Measurements from ENCODE around the gene RABGGTA.
"Not testable (repeated sequence)": the region's sequence is repeated elsewhere in the genome, so short reads cannot be mapped to it uniquely, and the experiment has no call there.

RABGGTA gene

GRCh38 chr14:24249230-24250021, 22.0 kb downstream of the RABGGTA start:
- H3K27me3 Mint-ChIP-seq: no peaks in the 10 kb centered on the region

GRCh38 chr14:24247422-24247821, 24.0 kb downstream of the RABGGTA start:
- H3K27me3 Mint-ChIP-seq: no peaks in the 10 kb centered on the region
- DNase-seq (no peak), ATAC-seq (no peak)
- peak overlapping the region; percentile 44 to 69 for H3K4me3 Mint-ChIP-seq
- H3K4me1 Mint-ChIP-seq: peaks cover 66% of the 10 kb centered on the region
- peak overlapping the region in 1 of 2 donors; percentile 53 for H3K27ac Mint-ChIP-seq
- H3K9me3 Mint-ChIP-seq: no peaks in the 10 kb centered on the region

More at GRCh38 chr14:24249230-24250021, 22.0 kb downstream of the RABGGTA start:
- ATAC-seq (no peak), DNase-seq (no peak)
- H3K4me1 Mint-ChIP-seq: peaks cover 52% of the 10 kb centered on the region
- peak overlapping the region; percentile 1 to 79 for H3K27ac Mint-ChIP-seq
- H3K9me3 Mint-ChIP-seq: no peaks in the 10 kb centered on the region
- H3K4me3 Mint-ChIP-seq: peak overlapping the region in 1 of 2 donors; percentile 54

GRCh38 chr14:24246765-24247212, 24.6 kb downstream of the RABGGTA start:
- peak; percentile 23 for ATAC-seq
- Mint-ChIP-seq H3K27ac (peak overlapping the region; percentile 52 to 92), H3K4me1 (peaks cover 71% of the 10 kb centered on the region), H3K27me3 (no peaks in the 10 kb centered on the region), H3K9me3 (no peaks in the 10 kb centered on the region), H3K4me3 (peak overlapping the region; percentile 58 to 85)
- peak; percentile 23 to 32 for DNase-seq

GRCh38 chr14:24245350-24245749, 26.0 kb downstream of the RABGGTA start:
- ATAC-seq, DNase-seq, H3K9me3 Mint-ChIP-seq, H3K27ac Mint-ChIP-seq, H3K4me3 Mint-ChIP-seq, H3K27me3 Mint-ChIP-seq: not testable (repeated sequence)
- peaks cover 70% of the 10 kb centered on the region for H3K4me1 Mint-ChIP-seq

- Mint-ChIP-seq H3K4me3 (peak overlapping the region; percentile 93), H3K9me3 (no peaks in the 10 kb centered on the region), H3K27me3 (no peaks in the 10 kb centered on the region), H3K27ac (peak overlapping the region; percentile 99), H3K4me1 (peaks cover 75% of the 10 kb centered on the region)
- no peak for DNase-seq
- no peak for ATAC-seq
These were observed 28.0 kb downstream of the RABGGTA start for GRCh38 chr14:24243336-24243836.

GRCh38 chr14:24241829-24242443, 29.5 kb downstream of the RABGGTA start:
- Mint-ChIP-seq H3K9me3 (no peaks in the 10 kb centered on the region), H3K4me3 (peak overlapping the region; percentile 93), H3K27ac (peak overlapping the region; percentile 99), H3K27me3 (no peaks in the 10 kb centered on the region), H3K4me1 (peaks cover 75% of the 10 kb centered on the region)
- peak; percentile 88 for ATAC-seq
- peak in 1 of 2 donors; percentile 93 for DNase-seq

- no peaks in the 10 kb centered on the region for H3K27me3 Mint-ChIP-seq
- DNase-seq: no peak
- peaks cover 84% of the 10 kb centered on the region for H3K4me1 Mint-ChIP-seq
- no peaks in the 10 kb centered on the region for H3K9me3 Mint-ChIP-seq
- peak overlapping the region in 1 of 2 donors; percentile 4 for H3K27ac Mint-ChIP-seq
- no peak for ATAC-seq
- peak overlapping the region; percentile 16 to 93 for H3K4me3 Mint-ChIP-seq
These were observed 31.1 kb downstream of the RABGGTA start for GRCh38 chr14:24240110-24240918.

- Mint-ChIP-seq H3K4me3 (no peak overlapping the region), H3K27me3 (no peaks in the 10 kb centered on the region), H3K4me1 (peaks cover 88% of the 10 kb centered on the region), H3K27ac (peak overlapping the region; percentile 37 to 64), H3K9me3 (no peaks in the 10 kb centered on the region)
- ATAC-seq (no peak), DNase-seq (no peak)
These were observed 32.8 kb downstream of the RABGGTA start for GRCh38 chr14:24238527-24239037.

- DNase-seq (no peak), ATAC-seq (no peak)
- no peak overlapping the region for H3K27ac Mint-ChIP-seq
- H3K27me3 Mint-ChIP-seq: no peaks in the 10 kb centered on the region
- no peaks in the 10 kb centered on the region for H3K9me3 Mint-ChIP-seq
- H3K4me3 Mint-ChIP-seq: no peak overlapping the region
- H3K4me1 Mint-ChIP-seq: peaks cover 86% of the 10 kb centered on the region
These were observed 33.3 kb downstream of the RABGGTA start for GRCh38 chr14:24238123-24238522.

GRCh38 chr14:24237463-24237955, 33.9 kb downstream of the RABGGTA start:
- no peak overlapping the region for H3K4me3 Mint-ChIP-seq

GRCh38 chr14:24236689-24237462, 34.5 kb downstream of the RABGGTA start:
- H3K27me3 Mint-ChIP-seq: no peaks in the 10 kb centered on the region
- H3K4me1 Mint-ChIP-seq: peaks cover 79% of the 10 kb centered on the region
- no peak for ATAC-seq
- no peak overlapping the region for H3K4me3 Mint-ChIP-seq
- H3K27ac Mint-ChIP-seq: peak overlapping the region in 1 of 2 donors; percentile 22
- no peak for DNase-seq
- H3K9me3 Mint-ChIP-seq: no peaks in the 10 kb centered on the region

More at GRCh38 chr14:24237463-24237955, 33.9 kb downstream of the RABGGTA start:
- ATAC-seq (no peak), DNase-seq (no peak)
- Mint-ChIP-seq H3K27ac (peak overlapping the region in 1 of 2 donors; percentile 23), H3K9me3 (no peaks in the 10 kb centered on the region), H3K27me3 (no peaks in the 10 kb centered on the region), H3K4me1 (peaks cover 83% of the 10 kb centered on the region)

GRCh38 chr14:24235804-24236688, 35.4 kb downstream of the RABGGTA start:
- Mint-ChIP-seq H3K27me3 (no peaks in the 10 kb centered on the region), H3K4me3 (no peak overlapping the region), H3K27ac (peak overlapping the region in 1 of 2 donors; percentile 77), H3K9me3 (no peaks in the 10 kb centered on the region), H3K4me1 (peaks cover 77% of the 10 kb centered on the region)
- DNase-seq (no peak), ATAC-seq (no peak)

GRCh38 chr14:24234095-24235005, 37.0 kb downstream of the RABGGTA start:
- no peak for DNase-seq
- Mint-ChIP-seq H3K4me3 (peak overlapping the region; percentile 19 to 88), H3K9me3 (no peaks in the 10 kb centered on the region), H3K27me3 (no peaks in the 10 kb centered on the region), H3K27ac (no peak overlapping the region), H3K4me1 (peaks cover 64% of the 10 kb centered on the region)
- no peak for ATAC-seq

All from stimulated activated naive CD8-positive, alpha-beta T cell treated with anti-CD3 and anti-CD28 coated beads, Interleukin-15, amount 100 ng/mL, for 72 hours (primary cell).